Renal cortex interstitium (tissue), 11 donors: ENCODE measurements around the gene ACP1. TPM values are rescaled to one million over a fixed set of nuclear protein-coding genes. Genes with fewer than 3 reads are reported as not detected.

Experiments
- DNase-seq, 11 donors: peaks; one replicate each; pipeline ENCODE4 v3.0.0-alpha.2; 2013; ENCODE audit warnings: low read depth in 9 of 11, low spot score in 4 of 11; ENCODE audit errors: extremely low read depth in 1 of 11
- polyA plus RNA-seq, 3 donors: library from polyadenylated mRNA; unstranded; fragments of 120-200 nt; gene quantifications; one replicate each; pipeline ENCODE4 v1.2.1, GENCODE V29; 2013; ENCODE audit not compliant: insufficient read length in 3 of 3

Gene ACP1
- polyA plus RNA-seq, 3 donors, result 149 to 164 (median 161) TPM

- DNase-seq, result no peak
Observed at GRCh38 chr2:317501-318424, 53.0 kb downstream of the ACP1 start.

DNA sequence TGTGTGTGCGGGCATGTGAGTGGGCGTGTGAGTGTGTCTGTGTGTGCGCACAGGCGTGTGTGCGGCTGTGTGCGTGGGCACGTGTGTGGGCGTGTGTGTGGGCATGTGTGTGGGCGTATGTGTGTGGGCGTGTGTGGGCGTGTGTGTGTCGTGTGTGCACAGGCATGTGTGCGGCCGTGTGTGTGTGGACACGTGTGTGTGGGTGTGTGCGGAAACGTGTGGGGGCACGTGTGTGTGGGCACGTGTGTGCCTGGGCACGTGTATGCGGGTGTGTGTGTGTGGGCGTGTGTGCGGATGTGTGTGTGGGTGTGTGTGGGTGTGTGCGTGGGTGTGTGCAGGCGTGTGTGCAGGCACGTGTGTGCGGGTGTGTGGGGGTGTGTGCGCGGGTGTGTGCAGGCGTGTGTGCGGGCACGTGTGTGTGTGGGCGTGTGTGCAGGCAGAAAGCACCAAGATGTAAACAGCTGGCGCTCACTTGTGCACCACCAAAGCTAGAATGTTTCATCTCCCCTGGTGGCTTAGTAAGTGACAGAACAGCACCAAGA lies 54.4 kb downstream of the ACP1 start:
- no peak for DNase-seq

DNA sequence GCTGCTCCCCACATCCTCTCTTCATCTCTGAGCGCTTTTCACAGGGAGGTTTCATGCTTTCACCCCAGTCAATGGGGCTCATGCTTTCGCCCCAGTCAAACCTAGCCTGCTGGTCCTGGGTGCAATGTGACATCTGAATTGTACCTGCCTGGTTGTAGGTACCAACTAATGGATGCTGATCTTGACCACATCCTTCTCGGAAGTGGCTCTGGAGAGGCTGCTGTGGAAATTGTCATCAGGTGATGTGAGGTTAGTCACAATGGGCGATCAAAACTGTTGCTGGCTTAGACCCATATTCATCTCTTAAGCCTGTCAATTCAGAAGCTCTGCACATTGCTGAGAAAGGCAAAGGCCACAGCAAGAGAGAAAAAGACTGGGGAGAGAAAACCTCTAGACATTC lies 55.8 kb downstream of the ACP1 start:
- no peak for DNase-seq

DNA sequence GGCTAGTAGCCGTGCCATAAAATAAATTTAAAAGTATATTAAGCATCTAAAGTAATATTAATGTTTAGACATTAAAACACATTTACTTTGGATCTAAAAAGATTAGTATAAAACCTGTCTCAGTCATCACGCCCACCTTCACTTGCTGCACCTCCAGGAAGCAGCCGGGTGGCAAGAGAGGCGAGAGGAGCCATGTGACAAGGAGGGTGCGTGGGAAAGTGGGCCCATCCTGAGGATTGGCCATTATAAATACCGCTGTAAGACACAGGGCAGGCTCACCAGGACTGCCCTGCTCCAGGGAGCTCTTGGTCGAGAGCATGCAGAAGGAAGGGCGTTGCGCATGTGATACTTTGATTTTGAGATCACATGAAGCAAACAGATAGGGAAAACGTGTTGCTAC lies 57.6 kb downstream of the ACP1 start:
- DNase-seq, result no peak

- DNase-seq, result no peak
Observed at GRCh38 chr2:323035-323434, 58.3 kb downstream of the ACP1 start.

Other genes starting within 250 kb of the ACP1 start
- gene FAM110C, start 218.4 kb upstream of the ACP1 start, polyA plus RNA-seq, result 10 to 100 TPM in 2 of 3 donors, 1 to 10 TPM in 1; 8.9 to 25.5 (median 13.4) TPM
- 100 to 1,000 TPM in 2 of 3 donors, 10 to 100 TPM in 1; 96.3 to 132 (median 114) TPM for gene SH3YL1, start 915 bp upstream of the ACP1 start, polyA plus RNA-seq
- 1 to 10 TPM; 4.7 to 6.6 (median 5.8) TPM for gene ALKAL2, start 23.1 kb downstream of the ACP1 start, polyA plus RNA-seq